Activated T-cell treated with anti-CD3 and anti-CD28 coated beads, Interleukin-2, amount 50 U/mL, for 72 hours (primary cell): ENCODE data around the gene RGS17. TPM values are rescaled to one million over a fixed set of nuclear protein-coding genes. Genes with fewer than 3 reads are reported as not detected.

Experiments
- ATAC-seq, 2 donors: fragments of 150-1000 bp; cut with Tn5 transposase; replicated peaks in 1 of 2; 2 replicates each; pipeline ENCODE4 v1.10.0; 2021; ENCODE audit warnings: moderate library complexity in 2 of 2, mild to moderate bottlenecking in 1 of 2
- DNase-seq, 2 donors: peaks; one replicate each; pipeline ENCODE4 v3.0.0; 2021 to 2022; ENCODE audit warnings: mixed read lengths in 1 of 2
- H3K27ac Mint-ChIP-seq: one replicate; pipeline ENCODE4 v1.8.0; 2022; ENCODE audit warnings: mild to moderate bottlenecking, moderate library complexity, mixed read lengths
- H3K27me3 Mint-ChIP-seq: one replicate; pipeline ENCODE4 v1.8.0; 2022; ENCODE audit warnings: low read depth, mixed read lengths
- H3K36me3 Mint-ChIP-seq, 2 donors: one replicate each; pipeline ENCODE4 v1.8.0; 2022; ENCODE audit warnings: mixed read lengths in 2 of 2, mild to moderate bottlenecking in 1 of 2; ENCODE audit not compliant: insufficient read depth in 2 of 2
- H3K4me1 Mint-ChIP-seq: one replicate; pipeline ENCODE4 v1.8.0; 2022; ENCODE audit warnings: low read depth, mixed read lengths
- H3K4me3 Mint-ChIP-seq, 2 donors: one replicate each; pipeline ENCODE4 v1.8.0; 2022; ENCODE audit warnings: mild to moderate bottlenecking in 2 of 2, mixed read lengths in 2 of 2, moderate library complexity in 2 of 2
- H3K9me3 Mint-ChIP-seq, 2 donors: one replicate each; pipeline ENCODE4 v1.8.0; 2022; ENCODE audit warnings: mixed read lengths in 2 of 2
- total RNA-seq, 2 donors: library from RNA; stranded (reverse); gene quantifications; one replicate each; pipeline ENCODE4 v1.2.3, GENCODE V29; 2022

The RGS17 gene
- total RNA-seq, 2 donors from 2014 or later, result not detected

DNA sequence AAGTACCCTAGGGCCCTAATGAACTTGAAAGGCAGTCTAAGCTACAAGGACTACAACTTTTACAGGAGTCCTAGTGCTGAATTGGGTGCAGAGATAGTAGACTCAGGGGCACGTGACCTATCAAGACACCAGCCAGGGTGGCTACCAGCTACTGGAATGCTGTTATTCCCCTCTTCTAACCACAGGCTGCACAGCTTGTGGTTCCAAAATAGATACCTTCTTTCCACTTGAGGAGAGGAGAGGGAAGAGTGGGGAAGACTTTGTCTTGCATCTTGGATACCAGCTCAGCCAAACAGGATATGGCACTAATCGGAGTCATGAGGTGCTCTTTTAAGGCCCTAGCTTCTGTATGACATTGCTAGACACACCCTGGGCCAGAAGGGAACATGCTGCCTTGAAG is 68.6 kb downstream of the RGS17 start:
- peaks cover 8 to 13% of the 10 kb centered on the region in 2 donors for H3K9me3 Mint-ChIP-seq
- no peaks in the 10 kb centered on the region for H3K4me1 Mint-ChIP-seq
- ATAC-seq (no peak), DNase-seq (no peak)
- no peak overlapping the region for H3K27ac Mint-ChIP-seq
- peaks cover 4 to 8% of the 10 kb centered on the region in 2 donors for H3K36me3 Mint-ChIP-seq
- H3K27me3 Mint-ChIP-seq, result peaks cover 21% of the 10 kb centered on the region
- no peak overlapping the region for H3K4me3 Mint-ChIP-seq

DNA sequence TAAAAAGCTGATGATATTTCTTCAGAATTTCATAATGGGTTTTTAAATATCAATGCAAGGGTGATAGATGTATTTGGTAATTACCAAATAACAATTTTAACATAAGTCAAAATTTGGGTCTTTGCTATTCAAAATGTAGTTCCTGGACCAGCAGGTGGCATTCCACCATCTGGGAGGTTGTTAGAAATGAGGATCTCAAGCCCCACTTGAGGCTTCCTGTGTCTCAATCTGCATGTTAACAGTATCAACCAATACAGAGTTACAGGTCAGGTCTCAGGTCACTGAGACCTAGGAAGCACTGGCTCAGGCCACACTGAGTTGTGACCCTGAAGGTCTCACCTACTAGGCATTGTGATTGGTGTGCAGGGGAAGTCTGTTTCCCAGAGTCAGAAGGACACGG is 71.3 kb downstream of the RGS17 start:
- H3K27me3 Mint-ChIP-seq, result peaks cover 26% of the 10 kb centered on the region
- DNase-seq (no peak), ATAC-seq (no peak)
- peaks cover 7 to 8% of the 10 kb centered on the region in 2 donors for H3K9me3 Mint-ChIP-seq
- no peaks in the 10 kb centered on the region for H3K4me1 Mint-ChIP-seq
- peaks cover 4 to 8% of the 10 kb centered on the region in 2 donors for H3K36me3 Mint-ChIP-seq
- H3K4me3 Mint-ChIP-seq, result no peak overlapping the region
- H3K27ac Mint-ChIP-seq, result no peak overlapping the region

DNA sequence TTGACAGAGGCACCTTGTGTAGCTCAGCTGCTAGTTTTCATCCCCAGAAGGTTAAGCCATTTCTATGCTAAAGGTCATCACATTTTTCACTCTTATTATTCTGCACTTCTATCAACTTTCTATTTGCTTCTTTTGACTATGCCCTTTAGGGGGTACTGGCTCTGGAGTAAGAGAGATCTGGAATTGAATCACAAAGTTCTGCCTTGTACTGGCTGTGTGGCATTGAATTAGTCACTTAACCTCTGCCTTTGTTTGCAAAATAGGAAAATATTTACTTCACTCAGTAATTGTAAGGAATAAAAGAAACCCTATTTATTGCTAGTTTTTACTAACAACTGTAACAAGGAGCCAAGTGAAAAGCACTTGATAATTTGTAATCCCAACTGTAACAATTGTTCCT is 71.8 kb downstream of the RGS17 start:
- peaks cover 7 to 8% of the 10 kb centered on the region in 2 donors for H3K9me3 Mint-ChIP-seq
- H3K27ac Mint-ChIP-seq, result no peak overlapping the region
- peaks cover 4 to 8% of the 10 kb centered on the region in 2 donors for H3K36me3 Mint-ChIP-seq
- H3K27me3 Mint-ChIP-seq, result peaks cover 26% of the 10 kb centered on the region
- ATAC-seq (no peak), DNase-seq (no peak)
- H3K4me3 Mint-ChIP-seq, result no peak overlapping the region
- no peaks in the 10 kb centered on the region for H3K4me1 Mint-ChIP-seq

DNA sequence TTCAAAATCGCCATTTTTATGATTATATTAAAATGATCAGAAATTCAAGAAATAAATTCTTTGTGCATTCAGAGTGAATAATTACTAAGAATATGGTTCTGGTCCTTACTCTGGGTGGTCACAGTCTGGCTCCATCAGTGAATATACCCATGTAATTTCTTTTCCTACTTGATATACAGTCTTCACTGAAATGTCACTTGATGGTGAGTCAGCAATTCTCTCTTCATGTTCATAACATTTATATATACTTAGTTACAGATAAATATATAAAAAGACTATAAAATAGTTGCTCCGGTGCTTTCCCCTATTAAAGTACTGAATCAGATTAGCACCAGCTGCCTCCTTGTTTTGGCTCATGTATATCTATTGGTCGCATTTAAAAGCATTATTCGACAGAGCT is 72.2 kb downstream of the RGS17 start:
- Mint-ChIP-seq H3K27me3 (peaks cover 26% of the 10 kb centered on the region), H3K4me1 (no peaks in the 10 kb centered on the region), H3K4me3 (no peak overlapping the region), H3K9me3 (peaks cover 7 to 8% of the 10 kb centered on the region in 2 donors), H3K36me3 (peaks cover 4 to 8% of the 10 kb centered on the region in 2 donors), H3K27ac (no peak overlapping the region)
- ATAC-seq, result no peak
- no peak for DNase-seq

DNA sequence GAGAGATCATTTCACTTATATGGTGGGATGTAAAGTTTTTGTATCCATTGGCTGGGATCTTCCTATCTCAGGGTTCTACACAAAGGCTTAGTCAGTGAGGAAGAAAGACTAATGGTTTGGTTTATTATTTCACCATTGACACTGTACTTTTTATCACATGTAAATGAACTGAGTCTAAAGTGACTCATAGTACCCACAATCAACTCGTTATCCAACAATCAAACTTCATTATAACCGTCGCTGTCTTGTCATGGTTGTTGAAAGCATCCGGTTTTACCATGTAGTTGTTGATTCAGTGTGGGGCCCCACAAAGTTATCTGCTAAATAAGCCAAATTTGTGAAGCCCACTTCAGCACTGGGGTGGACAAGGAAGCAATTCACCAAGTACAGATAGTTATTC is 72.8 kb downstream of the RGS17 start:
- DNase-seq (no peak), ATAC-seq (no peak)
- H3K27me3 Mint-ChIP-seq, result peaks cover 22% of the 10 kb centered on the region
- H3K27ac Mint-ChIP-seq, result no peak overlapping the region
- H3K9me3 Mint-ChIP-seq, result peaks cover 4 to 5% of the 10 kb centered on the region in 2 donors
- H3K36me3 Mint-ChIP-seq, result peaks cover 3 to 6% of the 10 kb centered on the region in 2 donors
- no peaks in the 10 kb centered on the region for H3K4me1 Mint-ChIP-seq
- H3K4me3 Mint-ChIP-seq, result no peak overlapping the region

DNA sequence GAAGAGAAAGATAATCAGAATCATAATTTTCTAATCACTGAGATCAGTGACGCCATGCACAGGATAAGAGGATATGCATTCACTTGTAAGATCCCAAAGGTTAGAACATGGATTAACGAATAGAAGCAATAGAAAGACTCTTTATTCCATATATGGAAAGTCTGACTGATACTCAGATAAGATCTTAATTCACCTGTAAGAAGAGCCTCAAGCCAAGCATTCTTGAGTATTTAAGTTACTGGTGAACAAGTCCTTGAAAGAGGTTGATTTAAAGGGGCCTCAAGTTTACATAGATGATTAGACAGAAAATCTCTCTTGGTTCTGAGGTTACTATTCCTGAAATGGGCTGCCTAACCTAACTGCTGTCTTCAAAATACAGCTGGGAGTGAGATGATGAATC is 74.8 kb downstream of the RGS17 start:
- Mint-ChIP-seq H3K36me3 (no peaks in the 10 kb centered on the region), H3K9me3 (no peaks in the 10 kb centered on the region), H3K4me3 (no peak overlapping the region), H3K27me3 (peaks cover 23% of the 10 kb centered on the region), H3K4me1 (no peaks in the 10 kb centered on the region), H3K27ac (no peak overlapping the region)
- DNase-seq (no peak), ATAC-seq (no peak)

DNA sequence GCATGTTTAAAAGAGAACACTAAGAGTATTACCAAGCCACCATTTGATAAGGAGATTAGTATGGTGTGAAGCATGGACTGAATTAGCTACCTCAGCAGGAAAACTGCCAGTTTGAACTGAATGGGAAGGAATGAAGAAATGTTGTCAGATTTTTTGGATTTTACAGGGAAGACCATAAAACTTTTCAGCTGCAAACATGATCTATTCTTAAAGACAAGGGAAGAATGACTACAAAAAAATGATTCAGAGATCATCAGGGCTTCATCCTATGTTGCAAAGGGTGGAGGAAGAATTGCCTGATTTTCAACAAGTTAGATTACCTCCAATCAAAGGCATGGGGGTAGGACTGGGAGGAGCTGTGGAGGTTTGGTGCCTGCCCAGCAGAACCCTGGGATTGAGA is 79.3 kb downstream of the RGS17 start:
- Mint-ChIP-seq H3K36me3 (no peaks in the 10 kb centered on the region), H3K4me1 (no peaks in the 10 kb centered on the region), H3K9me3 (peaks cover 1 to 8% of the 10 kb centered on the region in 2 donors), H3K27ac (no peak overlapping the region), H3K27me3 (peaks cover 20% of the 10 kb centered on the region), H3K4me3 (no peak overlapping the region)
- DNase-seq (no peak), ATAC-seq (no peak)

DNA sequence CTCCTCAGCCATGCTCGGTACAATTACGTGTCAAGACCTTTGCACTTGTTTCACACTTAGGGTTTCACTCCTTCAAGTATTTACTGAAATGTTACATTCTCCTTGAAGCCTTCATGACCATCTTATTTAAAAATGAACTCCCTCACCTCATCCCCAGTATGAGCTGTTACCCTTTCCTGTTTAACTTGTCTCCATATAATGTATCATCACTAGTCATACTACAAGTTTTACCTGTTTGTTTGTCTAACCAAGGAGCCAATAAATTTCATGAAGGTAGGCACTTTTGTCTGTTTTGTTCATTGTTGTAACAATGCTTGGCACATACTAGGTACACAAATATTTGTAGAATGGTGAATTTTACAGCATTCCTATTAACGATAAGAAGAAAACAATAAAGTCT is 82.5 kb downstream of the RGS17 start:
- Mint-ChIP-seq H3K27ac (no peak overlapping the region), H3K27me3 (peaks cover 7% of the 10 kb centered on the region), H3K4me1 (no peaks in the 10 kb centered on the region), H3K9me3 (peaks cover 1 to 8% of the 10 kb centered on the region in 2 donors), H3K4me3 (no peak overlapping the region), H3K36me3 (no peaks in the 10 kb centered on the region)
- DNase-seq (no peak), ATAC-seq (no peak)

DNA sequence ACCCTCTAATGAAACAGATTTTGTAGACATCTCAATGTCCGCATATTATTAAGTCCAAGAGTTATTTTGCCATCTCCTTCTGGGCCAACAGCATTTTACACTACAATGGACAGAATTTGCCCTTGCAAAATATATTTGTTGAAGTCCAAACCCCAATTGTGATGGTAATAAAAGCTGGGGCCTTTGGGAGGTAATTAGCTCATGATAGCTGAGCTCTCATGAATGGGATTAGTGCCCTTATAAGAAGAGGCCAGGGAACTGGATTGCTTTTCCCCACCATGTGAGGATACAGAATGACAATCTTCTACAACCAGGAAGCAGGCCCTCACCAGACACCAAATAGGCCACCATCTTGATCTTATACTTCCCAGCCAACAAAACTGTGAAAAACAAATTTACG is 83.7 kb downstream of the RGS17 start:
- Mint-ChIP-seq H3K4me3 (no peak overlapping the region), H3K9me3 (peaks cover 1 to 8% of the 10 kb centered on the region in 2 donors), H3K27me3 (peaks cover 7% of the 10 kb centered on the region), H3K4me1 (no peaks in the 10 kb centered on the region), H3K36me3 (no peaks in the 10 kb centered on the region), H3K27ac (no peak overlapping the region)
- ATAC-seq (no peak), DNase-seq (no peak)

DNA sequence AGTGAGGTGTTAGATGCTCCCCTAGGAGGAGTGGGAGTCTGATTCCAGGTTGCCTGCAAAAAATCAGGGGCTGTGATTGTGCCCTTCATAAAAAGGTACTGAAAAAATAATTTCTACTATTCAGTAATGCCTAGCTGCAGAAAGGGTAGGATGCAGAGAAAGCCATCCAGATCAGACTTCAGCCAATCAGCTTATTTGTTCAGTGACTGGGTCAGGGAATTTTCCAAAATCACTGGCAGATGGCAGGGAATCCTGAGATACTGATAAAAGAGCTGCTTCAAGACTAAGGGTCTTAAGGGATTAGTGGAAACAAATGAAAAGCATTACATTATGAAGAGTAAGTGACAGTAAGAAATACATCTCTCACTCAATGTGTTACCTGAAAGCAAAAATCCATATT is 85.8 kb downstream of the RGS17 start:
- Mint-ChIP-seq H3K27ac (no peak overlapping the region), H3K36me3 (no peaks in the 10 kb centered on the region), H3K4me1 (no peaks in the 10 kb centered on the region), H3K9me3 (peaks cover 1 to 8% of the 10 kb centered on the region in 2 donors), H3K4me3 (no peak overlapping the region), H3K27me3 (no peaks in the 10 kb centered on the region)
- ATAC-seq (no peak), DNase-seq (no peak)

DNA sequence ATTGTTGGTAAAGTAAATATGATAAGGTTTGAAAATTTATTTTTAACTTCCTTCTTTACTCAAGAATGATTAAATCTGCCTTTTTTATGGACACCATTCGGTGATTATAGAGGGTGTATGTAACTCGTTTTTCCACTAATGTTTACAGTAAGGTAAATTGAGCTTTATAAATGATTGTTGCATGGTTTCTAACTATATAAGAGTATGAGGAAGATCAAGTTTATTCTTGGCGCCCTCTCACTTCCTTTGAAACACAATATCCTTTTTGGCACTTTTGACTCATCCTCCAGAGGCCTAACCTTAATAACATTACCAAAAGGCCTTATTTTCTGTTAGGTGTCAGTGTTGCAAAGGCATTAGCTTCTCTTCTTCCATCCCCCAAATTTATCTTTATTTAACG is 86.8 kb downstream of the RGS17 start:
- DNase-seq (no peak), ATAC-seq (no peak)
- Mint-ChIP-seq H3K27me3 (no peaks in the 10 kb centered on the region), H3K36me3 (no peaks in the 10 kb centered on the region), H3K27ac (no peak overlapping the region), H3K9me3 (peaks cover 1 to 8% of the 10 kb centered on the region in 2 donors), H3K4me3 (no peak overlapping the region), H3K4me1 (no peaks in the 10 kb centered on the region)

DNA sequence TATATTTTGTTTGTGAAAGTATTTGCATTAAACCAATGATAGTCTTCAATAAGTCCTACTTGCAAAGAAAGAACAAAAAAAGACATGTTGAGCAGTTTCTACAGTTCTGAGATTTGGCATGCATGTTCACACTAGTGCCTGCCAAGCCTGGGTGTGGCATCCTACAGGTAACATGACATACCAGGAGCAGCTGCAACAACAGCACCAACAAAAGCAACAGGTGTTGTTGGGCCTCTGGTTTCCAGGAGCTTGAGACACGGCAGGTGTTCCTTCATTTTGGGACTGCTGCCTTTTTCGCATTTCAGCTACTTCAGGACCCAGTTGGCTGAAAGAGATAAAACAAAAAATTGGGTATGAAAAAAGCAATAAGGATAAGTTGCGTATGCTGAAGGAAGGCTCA is 87.4 kb downstream of the RGS17 start:
- Mint-ChIP-seq H3K4me1 (no peaks in the 10 kb centered on the region), H3K27ac (no peak overlapping the region), H3K36me3 (no peaks in the 10 kb centered on the region), H3K4me3 (no peak overlapping the region), H3K27me3 (peaks cover under 1% of the 10 kb centered on the region), H3K9me3 (peaks cover 1 to 8% of the 10 kb centered on the region in 2 donors)
- DNase-seq, result no peak
- no peak for ATAC-seq

DNA sequence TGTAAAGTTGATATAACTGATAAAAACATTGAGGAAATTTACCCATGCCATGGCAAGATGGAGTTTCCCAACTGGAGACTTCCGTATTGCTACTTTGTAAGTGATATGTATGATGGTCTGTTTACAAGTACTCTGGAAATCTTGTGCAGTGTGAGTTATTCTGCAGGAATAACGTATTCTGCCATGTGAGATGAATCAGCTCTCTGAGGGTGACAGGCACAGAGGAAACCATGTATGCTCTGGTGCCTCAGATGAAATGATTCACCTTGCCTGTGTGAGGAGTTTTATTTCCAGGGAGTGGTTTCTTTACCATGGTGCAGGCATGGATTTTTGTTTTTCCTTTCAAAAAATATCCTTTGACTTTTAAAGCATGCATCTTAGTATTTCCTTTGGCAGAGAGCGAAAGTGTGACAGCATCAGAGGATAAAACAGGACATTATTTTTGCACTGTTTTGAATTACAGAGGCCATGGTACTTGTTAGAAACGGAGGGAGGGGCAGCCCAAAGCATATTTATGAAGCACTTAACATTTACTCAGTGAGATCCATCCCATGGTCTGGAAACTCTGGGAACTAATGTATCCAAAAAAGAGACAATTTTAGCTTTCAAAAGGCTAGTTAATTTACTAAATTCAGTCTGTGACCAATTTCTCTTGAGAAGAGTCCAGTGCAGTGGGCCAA is 92.6 kb downstream of the RGS17 start:
- Mint-ChIP-seq H3K4me3 (no peak overlapping the region), H3K27ac (no peak overlapping the region), H3K4me1 (no peaks in the 10 kb centered on the region), H3K27me3 (peaks cover 17% of the 10 kb centered on the region), H3K9me3 (no peaks in the 10 kb centered on the region), H3K36me3 (no peaks in the 10 kb centered on the region)
- DNase-seq (no peak), ATAC-seq (no peak)

DNA sequence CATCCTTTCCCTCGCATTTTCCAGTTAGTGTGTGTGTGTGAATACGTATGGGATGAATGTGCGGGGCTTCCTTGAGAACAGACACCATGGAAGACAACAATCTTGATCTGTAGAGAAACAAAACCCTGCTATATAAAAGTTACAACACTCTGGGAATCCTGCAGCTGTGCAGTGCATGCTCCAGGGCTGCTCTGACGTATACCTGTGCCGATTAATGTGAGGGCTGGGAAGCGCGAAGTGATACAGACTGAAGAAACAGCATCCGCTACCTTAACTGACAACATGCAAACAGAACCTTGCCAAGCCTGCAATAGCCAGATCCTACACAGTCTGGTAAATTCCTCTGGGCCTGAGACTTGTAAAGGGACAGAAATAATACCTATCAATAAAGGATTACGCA is 96.9 kb downstream of the RGS17 start:
- no peaks in the 10 kb centered on the region for H3K4me1 Mint-ChIP-seq
- H3K9me3 Mint-ChIP-seq, result no peaks in the 10 kb centered on the region
- no peaks in the 10 kb centered on the region for H3K36me3 Mint-ChIP-seq
- H3K4me3 Mint-ChIP-seq, result no peak overlapping the region
- H3K27me3 Mint-ChIP-seq, result peaks cover 24% of the 10 kb centered on the region
- DNase-seq, result no peak
- no peak for ATAC-seq
- no peak overlapping the region for H3K27ac Mint-ChIP-seq
